NCI-H1048 (cell line): ENCODE measurements around the gene POPDC2.

Experiments
- DNase-seq: peaks from one replicate; lab custom pipeline; 2025; lab: John Stamatoyannopoulos, UW

The POPDC2 gene

DNA sequence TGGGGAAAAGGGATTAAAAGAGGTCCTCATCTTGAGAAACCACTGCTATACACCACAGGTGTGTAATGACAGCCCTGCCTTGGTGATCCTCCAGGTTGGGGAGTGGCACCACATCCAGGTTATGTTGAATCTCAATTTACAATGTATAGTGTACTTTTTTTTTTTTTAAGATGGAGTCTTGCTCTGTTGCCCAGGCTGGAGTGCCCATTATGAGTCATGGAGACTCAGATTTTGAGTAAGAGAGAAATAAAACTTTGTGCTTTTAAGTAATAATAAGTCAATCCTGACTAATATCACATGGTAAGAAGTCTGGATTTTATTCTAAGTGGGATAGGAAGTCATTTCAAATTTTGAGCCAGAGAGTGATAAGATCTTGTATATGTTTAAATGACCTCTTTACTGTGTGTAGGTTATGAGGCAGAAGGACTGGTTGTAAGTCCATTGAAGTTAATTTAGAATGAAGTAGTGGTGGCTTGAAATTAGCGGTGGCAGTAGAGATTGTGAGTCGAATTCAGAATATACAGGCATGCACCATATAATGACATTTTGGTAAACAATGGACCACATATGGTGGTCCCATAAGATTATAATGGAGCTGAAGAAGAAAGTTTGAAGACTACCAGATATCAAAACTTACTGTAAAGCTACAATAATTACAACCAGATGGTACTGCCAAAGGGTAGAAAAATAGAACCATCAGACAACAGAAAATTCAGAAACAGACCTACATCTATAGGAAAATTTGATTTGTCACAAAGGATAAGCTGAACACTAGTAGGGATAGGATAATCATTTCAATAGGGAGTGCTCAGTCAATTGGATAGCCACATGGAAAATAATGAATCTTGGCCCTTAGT is 20.7 kb downstream of the POPDC2 start:
- no peak for DNase-seq

DNA sequence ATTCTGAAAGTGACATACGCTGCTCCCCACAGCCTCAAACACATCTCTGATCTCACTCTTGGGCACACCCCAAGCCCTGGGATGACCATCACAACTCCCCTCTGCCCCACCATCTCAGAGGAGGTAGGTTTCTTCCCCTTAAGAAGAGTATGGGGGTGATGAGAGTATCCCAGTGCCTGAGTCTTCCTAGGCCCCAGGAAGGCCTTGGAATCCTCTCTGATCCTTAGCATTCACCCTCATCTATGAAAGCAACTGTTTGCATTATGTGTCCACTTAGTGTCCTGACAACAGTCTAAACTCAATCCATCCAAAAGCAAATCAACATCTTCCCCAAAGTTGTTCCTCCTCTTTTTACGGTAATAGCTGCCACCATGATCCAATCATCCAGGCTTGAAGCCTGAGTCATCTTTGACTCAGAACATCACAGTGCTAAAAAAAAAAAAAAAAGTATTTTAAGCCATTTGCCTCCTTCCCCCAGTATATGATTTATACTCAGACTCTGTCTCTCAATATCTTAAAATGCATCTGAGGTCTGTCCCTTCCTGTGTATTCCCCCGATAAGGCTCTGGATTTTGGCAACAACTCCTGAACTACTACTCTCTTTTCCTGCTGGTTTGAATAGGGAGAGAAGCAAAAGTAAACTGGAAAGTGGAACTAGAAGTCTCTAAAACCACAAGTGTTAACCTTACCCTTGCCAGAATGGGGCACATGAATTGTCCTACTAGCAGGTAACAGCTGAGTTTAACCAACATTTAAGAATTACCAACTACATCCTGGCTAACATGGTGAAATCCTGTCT is 22.5 kb downstream of the POPDC2 start:
- no peak for DNase-seq

- DNase-seq = no peak
Measured at GRCh38 chr3:119636891-119637611, 23.3 kb downstream of the POPDC2 start.

DNA sequence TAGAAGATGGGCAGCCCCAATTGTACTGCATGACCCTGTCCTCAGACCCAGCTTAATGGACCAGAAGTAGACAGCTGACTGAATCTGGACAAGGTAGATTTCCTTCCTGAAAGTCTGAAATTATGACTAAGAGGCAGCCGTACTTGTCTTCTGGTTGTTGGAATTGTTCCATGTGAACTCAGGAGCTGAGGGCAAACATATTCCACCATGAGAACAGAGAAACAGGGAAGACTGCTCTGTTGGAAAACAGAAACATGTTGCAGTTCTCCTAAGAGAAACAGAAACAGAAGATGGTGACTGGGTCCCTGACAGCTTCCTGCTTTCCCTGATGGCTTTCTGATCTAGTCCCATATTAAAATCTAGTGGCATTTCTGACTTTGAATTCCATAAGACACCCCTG is 24.1 kb downstream of the POPDC2 start:
- DNase-seq = no peak

DNA sequence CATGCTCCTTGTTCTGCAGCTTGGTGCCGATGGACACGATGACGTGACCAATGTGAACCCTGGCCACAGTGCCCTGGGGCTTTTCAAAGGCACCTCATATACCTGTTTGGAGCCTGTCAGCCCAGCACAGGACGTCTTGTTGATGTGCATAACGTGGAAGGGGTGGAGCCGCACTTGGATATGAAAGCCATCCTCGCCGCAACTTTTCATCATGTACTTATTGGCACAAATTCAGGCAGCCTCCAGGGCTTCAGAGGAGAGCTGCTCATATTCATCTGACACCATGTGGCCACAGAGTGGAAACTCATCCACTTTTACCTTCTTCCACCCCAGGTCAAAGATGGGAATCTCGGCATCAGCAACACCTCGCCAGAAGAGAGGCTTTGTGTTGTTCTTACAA is 24.7 kb downstream of the POPDC2 start:
- DNase-seq = no peak

DNA sequence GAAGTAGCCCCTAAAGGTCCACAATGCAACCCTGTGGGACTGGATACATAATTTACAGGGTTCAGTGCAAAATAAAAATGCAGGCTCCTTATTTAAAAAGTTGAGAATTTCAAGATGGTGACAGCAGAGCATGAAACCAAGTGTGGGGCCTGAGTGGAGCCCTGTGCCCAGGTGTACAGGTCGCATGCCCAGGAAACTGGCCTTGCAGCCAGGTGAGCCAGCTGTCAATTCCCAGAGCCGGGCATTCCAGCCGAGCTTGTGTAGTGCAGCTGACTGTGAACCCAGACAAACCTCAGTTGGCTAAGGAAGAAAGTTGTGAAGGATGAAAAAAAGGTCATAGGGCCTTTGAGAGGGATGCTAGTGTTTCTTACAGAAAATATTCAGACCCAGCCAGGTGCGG is 27.6 kb downstream of the POPDC2 start:
- no peak for DNase-seq

- DNase-seq = no peak
Measured at GRCh38 chr3:119632216-119632615, 28.2 kb downstream of the POPDC2 start.

DNA sequence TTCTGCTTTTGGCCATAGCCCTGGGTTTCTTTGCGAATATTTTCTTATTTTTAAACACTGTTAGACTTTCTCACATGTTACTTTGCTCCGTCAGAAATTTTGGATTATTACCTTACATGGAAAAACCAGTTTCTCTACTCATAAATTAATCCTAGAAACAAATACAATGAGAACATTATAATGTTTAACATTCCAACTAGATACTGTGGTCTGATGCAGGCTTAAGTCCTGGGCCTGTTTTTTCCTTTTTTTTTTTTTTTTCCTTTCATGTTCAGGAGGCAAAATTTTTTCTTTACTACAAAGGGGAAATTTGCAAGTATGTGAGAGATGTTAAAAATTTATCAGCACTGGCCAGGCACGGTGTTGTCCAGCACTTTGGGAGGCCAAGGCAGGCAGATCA is 28.9 kb downstream of the POPDC2 start:
- DNase-seq = no peak

GRCh38 chr3:119630880-119631329 is 29.5 kb downstream of the POPDC2 start:
- no peak for DNase-seq

DNA sequence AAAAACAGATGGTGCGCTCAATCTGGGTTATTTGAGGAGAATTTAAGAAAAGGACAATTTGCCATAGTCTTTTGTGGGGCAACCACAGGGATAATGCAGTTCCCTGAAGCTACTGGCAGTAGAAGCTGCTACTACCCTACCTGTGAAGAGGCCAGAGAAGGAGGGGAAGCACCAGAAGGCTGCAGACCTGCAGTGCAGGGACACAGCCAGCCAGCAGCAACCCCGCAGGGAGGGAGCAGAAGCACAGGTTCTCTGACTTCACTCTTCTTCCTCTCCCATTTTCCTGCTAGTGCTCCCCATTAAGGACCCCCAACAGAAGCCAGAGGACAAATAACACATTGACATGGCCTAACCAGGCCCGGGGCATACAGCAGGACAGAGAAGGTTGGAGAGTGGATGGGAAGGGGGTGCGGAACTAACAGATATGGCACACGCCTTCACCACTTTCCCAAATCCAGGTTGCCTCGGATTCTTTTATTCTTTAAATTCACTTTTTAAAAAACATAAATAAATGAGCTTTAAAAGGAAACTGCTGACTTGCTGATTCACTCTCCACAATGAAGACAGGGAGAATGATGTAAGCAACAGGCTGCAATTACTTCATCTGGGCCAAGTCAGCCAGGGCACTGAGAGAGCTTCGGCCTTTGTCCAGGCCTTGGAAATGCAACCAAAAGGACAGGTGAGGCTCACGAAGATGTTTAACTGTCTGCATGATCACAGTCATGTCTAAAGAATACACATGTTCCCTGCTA is 30.1 kb downstream of the POPDC2 start:
- DNase-seq = no peak

DNA sequence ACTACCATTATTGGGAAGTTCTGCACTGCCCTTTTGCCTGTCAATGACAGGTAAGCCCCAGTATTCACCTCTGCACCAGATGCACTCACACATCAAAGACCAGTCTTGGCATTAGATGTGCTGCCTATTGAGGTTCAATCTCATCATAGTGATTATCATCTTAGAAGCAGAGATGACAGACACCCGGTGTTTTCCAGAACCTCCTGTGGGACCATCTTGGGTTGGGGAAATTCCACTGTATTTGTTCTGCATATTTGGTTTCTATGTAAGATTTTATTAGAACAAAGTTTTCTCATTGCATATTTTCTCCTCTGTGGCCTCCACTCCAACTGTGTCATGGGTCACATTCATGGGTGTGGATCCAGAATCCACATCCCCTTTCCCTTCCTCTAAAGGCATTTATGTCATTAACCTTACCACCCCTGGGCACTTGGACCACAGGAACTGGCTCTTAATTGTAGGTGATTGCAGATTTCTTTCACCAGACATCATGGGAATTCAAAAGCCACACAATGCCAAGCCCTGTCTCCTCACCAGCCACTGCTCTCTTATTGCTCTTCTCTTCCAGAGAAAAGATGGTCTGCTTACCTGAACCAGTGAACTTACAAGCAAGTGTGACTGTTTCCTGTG is 31.5 kb downstream of the POPDC2 start:
- no peak for DNase-seq

GRCh38 chr3:119628390-119628789 is 32.0 kb downstream of the POPDC2 start:
- no peak for DNase-seq

- DNase-seq = no peak
Measured at GRCh38 chr3:119627461-119627860, 32.9 kb downstream of the POPDC2 start.

GRCh38 chr3:119626196-119626595 is 34.2 kb downstream of the POPDC2 start:
- no peak for DNase-seq

GRCh38 chr3:119625451-119626153 is 34.8 kb downstream of the POPDC2 start:
- no peak for DNase-seq

GRCh38 chr3:119624002-119624720 is 36.2 kb downstream of the POPDC2 start:
- DNase-seq = no peak

- DNase-seq = no peak
Measured at GRCh38 chr3:119620899-119621298, 39.5 kb downstream of the POPDC2 start.

DNA sequence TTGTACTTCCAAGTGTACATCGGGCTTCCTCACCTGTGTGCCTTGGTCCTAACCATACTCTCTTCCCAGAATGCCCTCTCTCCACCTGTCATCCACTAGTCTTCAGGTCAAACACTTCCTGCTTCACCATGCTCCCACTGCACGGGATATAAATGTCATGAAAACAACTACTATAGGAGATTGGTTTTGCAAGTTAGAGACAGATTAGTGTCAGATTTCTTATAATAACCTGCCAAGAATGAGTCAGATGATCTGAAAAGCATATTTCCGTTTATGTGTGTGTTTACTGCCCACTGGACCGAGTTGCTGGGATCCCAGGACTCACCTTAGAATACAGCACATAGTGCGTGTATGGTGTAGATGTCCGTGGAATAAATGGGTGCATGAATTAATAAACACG is 41.3 kb downstream of the POPDC2 start:
- DNase-seq = no peak

GRCh38 chr3:119616056-119616455 is 44.3 kb downstream of the POPDC2 start:
- DNase-seq = no peak

DNA sequence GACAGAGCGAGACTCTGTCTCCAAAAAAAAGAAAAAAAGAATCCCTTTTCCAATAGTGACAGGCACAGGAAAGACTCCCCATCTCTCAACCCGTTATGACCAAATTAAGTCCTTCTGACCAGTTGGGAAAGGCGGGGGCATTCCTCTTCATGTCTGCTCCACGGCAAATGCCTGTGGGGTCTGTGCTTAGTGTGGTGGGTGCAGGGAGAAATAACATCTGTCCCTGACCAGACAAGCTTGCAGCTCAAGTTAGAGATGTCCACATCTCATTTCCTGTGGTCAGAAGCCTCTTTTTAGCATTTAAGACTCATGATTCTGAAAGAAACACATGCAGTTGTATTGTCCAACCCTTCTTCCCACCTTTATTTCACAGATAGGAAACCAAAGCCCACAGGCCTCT is 46.5 kb downstream of the POPDC2 start:
- no peak for DNase-seq
